GM23248 (cell line): Measurements from ENCODE around the gene NBPF9.
"Not testable (repeated sequence)": the region's sequence is repeated elsewhere in the genome, so short reads cannot be mapped to it uniquely, and the experiment has no call there.

Experiments
- EZH2 ChIP-seq: fragments of 200-600 bp; sonication (generic); IDR thresholded peaks from 2 replicates; pipeline ENCODE4 v1.6.1; 2018; ENCODE audit warnings: antibody characterized with exemption, mild to moderate bottlenecking; ENCODE audit not compliant: insufficient read depth, poor library complexity, severe bottlenecking
- EZH2phosphoT487 ChIP-seq: fragments of 200-600 bp; sonication (generic); IDR thresholded peaks from 2 replicates; pipeline ENCODE4 v1.6.1; 2018; ENCODE audit warnings: antibody characterized with exemption, moderate library complexity, mild to moderate bottlenecking, low read depth; ENCODE audit not compliant: insufficient read depth

DNA sequence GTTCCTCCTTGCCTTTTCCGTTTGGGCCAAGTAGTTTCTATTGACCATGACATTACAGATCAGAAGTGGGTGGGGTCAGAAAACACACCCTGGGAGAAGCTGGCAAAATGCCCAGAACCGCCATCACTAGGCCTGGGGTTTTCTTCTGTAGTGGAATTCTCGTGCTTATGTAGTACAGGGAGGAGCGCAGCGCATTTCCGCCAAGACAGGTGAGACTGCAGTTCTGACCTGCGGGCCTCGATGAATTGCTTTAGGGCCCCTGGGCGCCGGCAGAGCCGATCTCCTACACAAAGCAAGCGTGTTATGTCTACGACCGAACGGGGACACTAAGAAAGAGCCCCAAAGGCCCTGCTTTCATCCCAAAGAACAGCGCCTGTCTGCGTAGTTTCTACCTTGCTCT is 25.9 kb upstream of the NBPF9 start:
- not testable (repeated sequence) for TF ChIP-seq EZH2, EZH2phosphoT487
